ENCODE measurements around the gene MISP.

MISP gene

DNA sequence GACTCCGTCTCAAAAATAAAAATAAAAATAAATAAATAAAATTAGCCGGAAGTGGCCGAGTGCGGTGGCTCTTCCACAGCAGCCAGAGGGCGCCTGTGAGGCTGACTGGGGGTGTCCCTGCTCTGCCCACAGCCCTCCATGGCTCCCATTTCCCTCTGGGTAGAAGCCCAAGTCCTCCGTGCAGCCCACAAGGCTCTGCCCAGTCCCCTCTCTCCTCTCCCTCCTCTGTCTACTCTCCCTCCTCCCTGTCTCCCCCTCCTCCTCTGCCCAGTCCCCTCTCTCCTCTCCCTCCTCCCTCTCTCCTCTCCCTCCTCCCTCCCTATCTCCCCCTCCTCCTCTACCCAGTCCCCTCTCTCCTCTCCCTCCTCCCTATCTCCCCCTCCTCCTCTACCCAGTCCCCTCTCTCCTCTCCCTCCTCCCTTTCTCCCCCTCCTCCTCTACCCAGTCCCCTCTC, 20.4 kb downstream of the MISP start:
- peak; percentile 75 for DNase-seq (ENCODE audit: low spot score)
- TF ChIP-seq, protein P1, sequence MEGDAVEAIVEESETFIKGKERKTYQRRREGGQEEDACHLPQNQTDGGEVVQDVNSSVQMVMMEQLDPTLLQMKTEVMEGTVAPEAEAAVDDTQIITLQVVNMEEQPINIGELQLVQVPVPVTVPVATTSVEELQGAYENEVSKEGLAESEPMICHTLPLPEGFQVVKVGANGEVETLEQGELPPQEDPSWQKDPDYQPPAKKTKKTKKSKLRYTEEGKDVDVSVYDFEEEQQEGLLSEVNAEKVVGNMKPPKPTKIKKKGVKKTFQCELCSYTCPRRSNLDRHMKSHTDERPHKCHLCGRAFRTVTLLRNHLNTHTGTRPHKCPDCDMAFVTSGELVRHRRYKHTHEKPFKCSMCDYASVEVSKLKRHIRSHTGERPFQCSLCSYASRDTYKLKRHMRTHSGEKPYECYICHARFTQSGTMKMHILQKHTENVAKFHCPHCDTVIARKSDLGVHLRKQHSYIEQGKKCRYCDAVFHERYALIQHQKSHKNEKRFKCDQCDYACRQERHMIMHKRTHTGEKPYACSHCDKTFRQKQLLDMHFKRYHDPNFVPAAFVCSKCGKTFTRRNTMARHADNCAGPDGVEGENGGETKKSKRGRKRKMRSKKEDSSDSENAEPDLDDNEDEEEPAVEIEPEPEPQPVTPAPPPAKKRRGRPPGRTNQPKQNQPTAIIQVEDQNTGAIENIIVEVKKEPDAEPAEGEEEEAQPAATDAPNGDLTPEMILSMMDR (IDR thresholded peaks at IDR 0.05; ENCODE audit: extremely low read depth, missing control alignments): no peak

DNA sequence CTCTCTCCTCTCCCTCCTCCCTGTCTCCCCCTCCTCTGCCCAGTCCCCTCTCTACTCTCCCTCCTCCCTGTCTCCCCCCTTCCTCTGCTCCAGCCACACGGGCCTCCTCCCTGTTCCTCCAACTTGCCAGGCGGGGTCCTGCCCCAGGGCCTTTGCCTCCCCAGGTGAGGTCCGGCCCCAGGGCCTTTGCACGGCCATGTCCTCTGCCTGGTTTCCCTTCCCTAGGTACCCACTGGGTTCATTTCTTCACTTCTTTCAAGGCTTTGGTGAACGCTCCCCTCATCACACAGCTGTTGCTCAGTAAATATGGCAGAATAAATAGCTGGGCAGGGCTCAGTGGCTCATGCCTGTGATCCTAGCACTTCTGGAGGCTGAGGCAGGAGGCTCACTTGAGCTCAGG, 21.2 kb downstream of the MISP start:
- TF ChIP-seq, protein P1 (IDR thresholded peaks at IDR 0.05; ENCODE audit: extremely low read depth, missing control alignments): no peak
- DNase-seq (ENCODE audit: low spot score): no peak

DNA sequence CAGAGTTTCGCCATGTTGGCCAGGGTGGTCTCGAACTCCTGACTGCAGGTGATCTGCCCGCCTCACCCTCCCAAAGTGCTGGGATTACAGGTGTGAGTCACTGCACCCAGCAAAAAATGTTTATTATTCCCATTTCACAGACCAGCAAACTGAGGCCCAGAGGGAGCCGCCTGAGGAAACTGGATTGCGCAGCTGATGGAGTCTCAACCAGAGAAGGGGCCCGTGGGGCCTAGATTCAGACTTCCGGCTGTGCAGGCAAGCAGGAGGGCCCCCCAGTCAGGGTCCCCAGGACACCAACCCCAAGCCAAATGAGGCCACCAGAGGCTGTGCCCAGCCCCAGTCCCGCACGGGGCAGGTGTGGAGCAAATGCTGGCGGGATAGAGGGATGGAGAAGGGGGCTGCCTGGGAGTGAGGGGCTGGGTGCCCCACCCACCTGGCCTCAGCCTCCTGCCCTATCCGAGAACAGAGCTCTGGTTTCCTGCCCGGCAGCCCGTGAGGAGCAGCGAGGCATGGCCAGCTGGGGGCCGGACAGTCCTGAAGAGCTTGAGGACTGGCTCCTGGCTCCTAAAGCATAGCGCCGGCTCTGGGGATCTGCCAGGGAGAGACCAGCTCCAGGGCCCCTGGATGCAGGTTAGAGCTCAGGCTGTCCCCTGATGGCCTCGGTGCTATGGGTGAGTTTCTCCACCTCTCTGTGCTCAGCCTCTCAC, 22.0 kb downstream of the MISP start:
- DNase-seq (ENCODE audit: low spot score): no peak
- TF ChIP-seq, protein P1 (IDR thresholded peaks at IDR 0.05; ENCODE audit: extremely low read depth, missing control alignments): no peak

DNA sequence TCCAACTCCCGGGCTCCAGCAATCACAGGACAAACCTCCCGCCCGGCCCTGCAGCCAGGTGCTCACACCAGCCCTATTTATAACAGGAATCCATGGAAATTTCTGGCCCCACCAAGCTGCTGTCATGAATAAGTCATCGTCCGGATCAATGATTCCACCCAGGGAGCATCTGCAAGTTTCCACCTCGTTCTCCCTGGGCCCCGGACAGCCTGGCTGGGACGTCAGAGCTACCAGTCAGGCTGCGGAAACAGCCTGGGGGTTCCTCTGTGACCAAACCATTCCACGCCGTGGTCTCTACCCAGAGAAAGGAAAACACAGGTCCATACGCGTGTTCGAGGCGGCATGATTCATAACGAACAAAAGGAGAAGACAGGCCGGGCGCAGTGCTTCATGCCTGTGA, 25.6 kb downstream of the MISP start:
- TF ChIP-seq, protein P1 (IDR thresholded peaks at IDR 0.05; ENCODE audit: extremely low read depth, missing control alignments): no peak
- DNase-seq (ENCODE audit: low spot score): no peak

DNA sequence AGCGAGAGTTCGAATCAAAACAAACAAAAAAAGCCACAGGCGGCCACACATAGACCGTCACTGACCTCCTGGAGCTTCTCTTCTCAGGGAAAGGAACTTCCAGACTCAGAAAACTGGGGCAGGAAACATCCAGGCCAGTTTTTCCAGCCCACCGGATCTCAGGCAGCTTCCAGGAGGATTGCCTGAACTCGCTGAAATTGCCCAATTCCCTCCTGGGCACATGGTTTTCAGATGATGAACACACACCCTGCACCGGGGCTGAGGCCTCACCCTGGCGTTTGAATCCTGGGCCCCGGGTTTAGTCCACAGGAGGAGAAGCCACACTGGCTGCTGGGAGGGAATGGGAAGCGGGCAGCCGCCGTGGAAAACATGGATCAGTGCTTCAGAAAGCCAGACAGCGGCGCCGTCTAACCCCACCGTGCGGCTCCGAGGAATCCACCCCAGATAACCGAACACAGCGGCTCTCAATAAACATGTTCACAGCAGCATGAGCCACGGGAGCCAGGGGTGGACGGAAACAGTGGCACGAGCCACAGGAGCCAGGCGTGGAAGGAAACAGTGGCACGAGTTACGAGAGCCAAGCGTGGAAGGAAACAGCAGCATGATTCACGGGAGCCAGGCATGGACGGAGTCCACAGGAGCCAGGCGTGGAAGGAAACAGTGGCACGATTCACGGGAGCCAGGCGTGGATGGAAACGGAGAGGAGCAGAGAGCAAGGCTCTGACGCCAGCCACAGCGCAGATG, 28.2 kb downstream of the MISP start:
- TF ChIP-seq, protein P1 (IDR thresholded peaks at IDR 0.05; ENCODE audit: extremely low read depth, missing control alignments): no peak
- no peak for DNase-seq (ENCODE audit: low spot score)

DNA sequence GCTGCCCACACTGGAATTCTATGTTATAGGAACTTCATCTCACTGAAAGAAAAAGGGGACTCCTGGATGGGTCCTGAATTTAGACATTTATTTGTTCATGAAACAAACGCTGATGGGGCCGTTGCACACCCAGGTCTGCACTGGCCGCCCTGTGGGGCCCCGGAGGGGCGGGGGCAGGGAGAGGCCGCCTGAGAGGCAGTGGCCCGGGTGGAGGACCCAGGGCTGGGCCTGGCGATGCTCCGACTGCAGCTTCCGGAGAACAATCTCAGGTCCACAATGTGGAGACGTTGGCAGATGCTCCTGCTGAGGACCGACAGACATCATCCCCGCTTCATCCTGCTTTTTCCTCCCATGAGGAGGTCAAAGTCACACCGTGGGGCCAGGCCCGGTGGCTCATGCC, 30.0 kb downstream of the MISP start:
- DNase-seq (ENCODE audit: low spot score): no peak
- TF ChIP-seq, protein P1 (IDR thresholded peaks at IDR 0.05; ENCODE audit: extremely low read depth, missing control alignments): no peak

DNA sequence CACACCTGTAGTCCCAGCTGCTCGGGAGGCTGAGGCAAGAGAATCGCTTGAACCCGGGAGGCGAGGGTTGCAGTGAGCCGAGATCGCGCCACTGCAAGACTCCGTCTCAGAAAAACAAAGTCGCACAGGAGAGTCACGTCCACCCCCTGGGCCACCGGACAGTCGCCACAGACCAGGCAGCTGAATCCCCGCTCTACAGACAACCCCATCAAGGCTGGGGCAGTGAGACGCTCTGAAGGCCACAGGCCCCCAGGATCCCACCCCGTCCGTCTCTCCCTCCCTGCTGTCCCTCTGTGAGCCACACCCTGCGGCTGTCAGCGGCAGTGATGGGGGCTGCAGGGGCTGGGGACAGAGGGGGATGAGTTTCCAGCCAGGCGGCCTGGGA, 30.9 kb downstream of the MISP start:
- no peak for DNase-seq (ENCODE audit: low spot score)
- TF ChIP-seq, protein P1 (IDR thresholded peaks at IDR 0.05; ENCODE audit: extremely low read depth, missing control alignments): no peak

Measured in GM20000 (cell line).